B cell (primary cell): ENCODE measurements around the gene BCL11A. TPM values are rescaled to one million over a fixed set of nuclear protein-coding genes. Genes with fewer than 3 reads are reported as not detected.

Experiments
- ATAC-seq: fragments of 200-7000 bp; cut with Tn5 transposase; one replicate; pipeline ENCODE4 v1.10.0; 2021; ENCODE audit warnings: low read depth, mild to moderate bottlenecking, moderate number of reproducible peaks, moderate library complexity
- CTCF ChIA-PET: fragments of 350-600 bp; sonication (Branson Sonifier 250); formaldehyde crosslinking; loops from one replicate; lab custom pipeline; 2021; ENCODE audit warnings: antibody characterized with exemption, inconsistent platforms; lab: Charles Lee
- POLR2A ChIA-PET: fragments of 350-600 bp; sonication (Branson Sonifier 250); formaldehyde crosslinking; loops from one replicate; lab custom pipeline; 2021; ENCODE audit warnings: antibody characterized with exemption; lab: Charles Lee
- DNase-seq: peaks from one replicate; pipeline ENCODE4 v3.0.0; 2013
- H2AFZ ChIP-seq: 2 replicates; pipeline ENCODE4 v1.6.1; 2012; ENCODE audit warnings: mild to moderate bottlenecking, low read depth, low read length; ENCODE audit not compliant: insufficient read depth, poor library complexity, severe bottlenecking
- H3K27ac ChIP-seq, 2 donors: 1 replicate in 1 of 2; 2 replicates in 1 of 2; pipeline ENCODE4 v1.5.1; 2012 to 2013; ENCODE audit warnings: low read length in 2 of 2, mild to moderate bottlenecking in 2 of 2, moderate library complexity in 1 of 2
- H3K27me3 ChIP-seq, 4 experiments: fragments of 200-600 bp in 1 of 4; sonication (generic) in 1 of 4; replicated peaks in 1 of 4; 1 replicate in 2 of 4; 2 replicates in 2 of 4; pipeline versions ENCODE4 v1.6.1 to v1.7.0; 2013 to 2016; ENCODE audit warnings: low read length in 3 of 4, mild to moderate bottlenecking in 2 of 4, mixed read lengths in 1 of 4, moderate library complexity in 1 of 4; ENCODE audit not compliant: insufficient read depth in 4 of 4, control insufficient read depth in 3 of 4; ENCODE audit errors: control extremely low read depth in 1 of 4
- H3K36me3 ChIP-seq, 2 experiments: replicated peaks in 1 of 2; 1 replicate in 1 of 2; 2 replicates in 1 of 2; pipeline versions ENCODE4 v1.6.1 to v1.7.1; 2013; ENCODE audit warnings: low read length in 1 of 2; ENCODE audit not compliant: insufficient read depth in 2 of 2, control insufficient read depth in 1 of 2; ENCODE audit errors: control extremely low read depth in 1 of 2, extremely low read depth in 1 of 2
- H3K4me1 ChIP-seq, 2 donors: fragments of 200-600 bp in 1 of 2; sonication (generic) in 1 of 2; 1 replicate in 1 of 2; 2 replicates in 1 of 2; pipeline versions ENCODE4 v1.5.1 to v1.6.1; 2013 to 2017; ENCODE audit warnings: low read length in 2 of 2; ENCODE audit not compliant: control insufficient read depth in 2 of 2, insufficient read depth in 2 of 2
- H3K4me2 ChIP-seq: replicated peaks from 2 replicates; pipeline ENCODE3; 2012; ENCODE audit warnings: mild to moderate bottlenecking, low read depth, low read length; ENCODE audit not compliant: poor library complexity, severe bottlenecking
- H3K4me3 ChIP-seq, 5 experiments: fragments of 200-600 bp in 1 of 5; sonication (generic) in 1 of 5; 1 replicate in 3 of 5; 2 replicates in 2 of 5; pipeline versions ENCODE4 v1.5.1 to v1.7.0; 2011 to 2016; ENCODE audit warnings: low read length in 4 of 5, mild to moderate bottlenecking in 4 of 5, low read depth in 2 of 5, control low read depth in 1 of 5, moderate library complexity in 1 of 5; ENCODE audit not compliant: insufficient read depth in 1 of 5; ENCODE audit errors: control extremely low read depth in 1 of 5, extremely low read depth in 1 of 5
- H3K79me2 ChIP-seq: fragments of 200-600 bp; sonication (generic); one replicate; pipeline ENCODE4 v1.6.0; 2016; ENCODE audit warnings: low read length; ENCODE audit not compliant: control insufficient read depth, insufficient read depth
- H3K9ac ChIP-seq: fragments of 200-600 bp; sonication (generic); 2 replicates; pipeline ENCODE4 v1.6.1; 2017; ENCODE audit warnings: mild to moderate bottlenecking, low read length, moderate library complexity
- H3K9me3 ChIP-seq, 3 donors: one replicate each; pipeline versions ENCODE4 v1.6.1 to v1.7.1; 2013; ENCODE audit warnings: low read length in 2 of 3; ENCODE audit not compliant: control insufficient read depth in 2 of 3, insufficient read depth in 1 of 3; ENCODE audit errors: control extremely low read depth in 1 of 3
- H4K20me1 ChIP-seq: 2 replicates; pipeline ENCODE4 v1.6.0; 2012; ENCODE audit warnings: mild to moderate bottlenecking, low read length; ENCODE audit not compliant: insufficient read depth, control insufficient read depth, poor library complexity, severe bottlenecking
- H3K27ac Mint-ChIP-seq: one replicate; pipeline ENCODE4 v1.8.0; 2021; ENCODE audit warnings: mixed read lengths
- H3K27me3 Mint-ChIP-seq: one replicate; pipeline ENCODE4 v1.8.0; 2021; ENCODE audit warnings: mixed read lengths
- H3K4me1 Mint-ChIP-seq: one replicate; pipeline ENCODE4 v1.8.0; 2021; ENCODE audit warnings: mixed read lengths
- H3K4me3 Mint-ChIP-seq: one replicate; pipeline ENCODE4 v1.8.0; 2021; ENCODE audit warnings: mixed read lengths
- H3K9me3 Mint-ChIP-seq: one replicate; pipeline ENCODE4 v1.8.0; 2022; ENCODE audit warnings: mixed read lengths; ENCODE audit not compliant: insufficient read depth
- CTCF ChIP-seq: fragments of 200-600 bp; IDR thresholded peaks from one replicate; pipeline ENCODE4 v1.8.0; 2022; ENCODE audit warnings: antibody characterized with exemption, mild to moderate bottlenecking
- EZH2 ChIP-seq: IDR thresholded peaks from 2 replicates; pipeline ENCODE4 v1.6.1; 2012; ENCODE audit warnings: borderline replicate concordance, low read depth, mild to moderate bottlenecking, moderate library complexity, low read length; ENCODE audit not compliant: insufficient read depth, poor library complexity, severe bottlenecking
- WGBS: methylation state at CpG from one replicate; pipeline ENCODE4 v1.1.5; 2013; ENCODE audit warnings: missing lambda C conversion rate; ENCODE audit not compliant: insufficient coverage; 5-methylcytosine and 5-hydroxymethylcytosine counted together
- intact Hi-C: fragments of 100-400 bp; cut with micrococcal nuclease; formaldehyde crosslinking; loops from one replicate; pipeline ENCODE4 v1.10.0; 2022
- polyA plus RNA-seq: library from polyadenylated mRNA; depleted of rRNA; stranded (reverse); fragments of >200 nt; gene quantifications from 2 replicates; pipeline ENCODE4 v1.2.3, GENCODE V29; 2012
- total RNA-seq, 2 donors: library from RNA; stranded (reverse); fragments of 120-200 nt in 1 of 2; gene quantifications; 1 replicate in 1 of 2; 2 replicates in 1 of 2; pipeline versions ENCODE4 v1.2.3 to v1.2.4, GENCODE V29; 2013 to 2022

Gene BCL11A
- total and polyA plus RNA-seq, 2 donors (not counting 1 experiment from before 2014, with no cell fraction given): 81.8 to 383 TPM

- POLR2A ChIA-PET: no interaction called here
- no peaks in the 10 kb centered on the region for H3K36me3 ChIP-seq
- Mint-ChIP-seq H3K4me3 (no peak overlapping the region), H3K9me3 (no peaks in the 10 kb centered on the region), H3K27me3 (peaks cover 28% of the 10 kb centered on the region), H3K4me1 (peaks cover 7% of the 10 kb centered on the region), H3K27ac (no peak overlapping the region)
- no peak for TF ChIP-seq EZH2
- TF ChIP-seq CTCF: no peak
- no peak overlapping the region for H3K27ac ChIP-seq
- intact Hi-C loops: no loop called here
- CTCF ChIA-PET: interaction anchor here (1.0 to 6.2 kb wide), 4 partner anchors 22 to 1560 kb away, joined by 3 to 133 read pairs (median 5); no protein-coding TSS in a partner anchor
- H3K79me2 ChIP-seq: no peaks in the 10 kb centered on the region
- no peak overlapping the region for H2AFZ ChIP-seq
- ATAC-seq: no peak
- H3K9ac ChIP-seq: no peak overlapping the region
- H3K9me3 ChIP-seq: no peaks in the 10 kb centered on the region
- H3K4me2 ChIP-seq: no peak overlapping the region
- peaks cover 7 to 10% of the 10 kb centered on the region in 2 donors for H3K4me1 ChIP-seq
- H3K27me3 ChIP-seq: peaks cover 0 to 14% (median 0%) of the 10 kb centered on the region in 4 experiments
- WGBS: 97% methylated on average over 24 of the region's 25 CpGs
- no peak for DNase-seq
- H3K4me3 ChIP-seq: no peak overlapping the region
- no peaks in the 10 kb centered on the region for H4K20me1 ChIP-seq
Observed at GRCh38 chr2:60585276-60585675, 31.8 kb upstream of the BCL11A start.

- 67% methylated on average over 4 of the region's 5 CpGs for WGBS
- Histone ChIP-seq H3K9me3 (no peaks in the 10 kb centered on the region), H3K4me3 (no peak overlapping the region), H3K4me1 (peaks cover 7 to 10% of the 10 kb centered on the region in 2 donors), H2AFZ (no peak overlapping the region), H3K4me2 (no peak overlapping the region), H3K79me2 (no peaks in the 10 kb centered on the region), H3K9ac (no peak overlapping the region), H3K27ac (no peak overlapping the region), H4K20me1 (no peaks in the 10 kb centered on the region), H3K36me3 (no peaks in the 10 kb centered on the region), H3K27me3 (peaks cover 0 to 14% (median 0%) of the 10 kb centered on the region in 4 experiments)
- no peak for DNase-seq
- POLR2A ChIA-PET: no interaction called here
- TF ChIP-seq EZH2 (no peak), CTCF (no peak)
- Mint-ChIP-seq H3K27me3 (peaks cover 24% of the 10 kb centered on the region), H3K4me1 (peaks cover 7% of the 10 kb centered on the region), H3K27ac (no peak overlapping the region), H3K4me3 (no peak overlapping the region), H3K9me3 (no peaks in the 10 kb centered on the region)
- ATAC-seq: no peak
- intact Hi-C loops: loop anchor here (5.0 kb wide), 1 partner anchor 89 kb away; no protein-coding TSS in a partner anchor
- CTCF ChIA-PET: interaction anchor here (0.8 to 6.2 kb wide), 11 partner anchors 8 to 1820 kb away, joined by 3 to 133 read pairs (median 11); no protein-coding TSS in a partner anchor
Observed at GRCh38 chr2:60583604-60584003, 30.1 kb upstream of the BCL11A start.
